SK-N-SH treated with all-trans-retinoic acid at 6 μM for 48 hours (cell line): Measurements from ENCODE around the gene CCT7.

Experiments used
- ARNTL ChIP-seq: fragments of 450-650 bp; formaldehyde crosslinking; IDR thresholded peaks from 2 replicates; pipeline ENCODE4 v1.5.0; 2020; ENCODE audit warnings: low read depth, mild to moderate bottlenecking, moderate library complexity, borderline replicate concordance
- CSDC2 ChIP-seq: fragments of 250-450 bp; sonication (Bioruptor Pico); IDR thresholded peaks from 2 replicates; pipeline ENCODE4 v1.5.0; 2020; ENCODE audit warnings: mild to moderate bottlenecking, moderate library complexity
- CSRNP3 ChIP-seq: fragments of 250-450 bp; sonication (Bioruptor Pico); IDR thresholded peaks from 2 replicates; pipeline ENCODE4 v1.5.1; 2021; ENCODE audit warnings: mild to moderate bottlenecking, moderate library complexity
- PATZ1 ChIP-seq: fragments of 250-450 bp; sonication (Bioruptor Pico); IDR thresholded peaks from 2 replicates; pipeline ENCODE4 v1.8.0; 2020; ENCODE audit warnings: mild to moderate bottlenecking, moderate library complexity, borderline replicate concordance
- POU6F1 ChIP-seq: fragments of 250-450 bp; sonication (Bioruptor Pico); IDR thresholded peaks from 2 replicates; pipeline ENCODE4 v1.8.0; 2021; ENCODE audit warnings: low read depth, mild to moderate bottlenecking, moderate library complexity, borderline replicate concordance
- RARB ChIP-seq: fragments of 250-450 bp; sonication (Bioruptor Pico); IDR thresholded peaks from 2 replicates; pipeline ENCODE4 v1.8.0; 2021; ENCODE audit warnings: mild to moderate bottlenecking, moderate library complexity
- SNAI2 ChIP-seq: fragments of 250-450 bp; sonication (Bioruptor Pico); IDR thresholded peaks from 2 replicates; pipeline ENCODE4 v1.5.0; 2020; ENCODE audit warnings: mild to moderate bottlenecking, moderate library complexity
- ZFP3 ChIP-seq: fragments of 250-450 bp; sonication (Bioruptor Pico); IDR thresholded peaks from 2 replicates; pipeline ENCODE4 v1.5.0; 2020; ENCODE audit warnings: mild to moderate bottlenecking, moderate library complexity
- ZFP30 ChIP-seq: fragments of 450-650 bp; formaldehyde crosslinking; IDR thresholded peaks from 2 replicates; pipeline ENCODE4 v1.5.0; 2022; ENCODE audit warnings: mild to moderate bottlenecking, moderate library complexity
- ZNF8 ChIP-seq: fragments of 450-650 bp; formaldehyde crosslinking; IDR thresholded peaks from 2 replicates; pipeline ENCODE4 v1.5.0; 2020; ENCODE audit warnings: mild to moderate bottlenecking, moderate library complexity

GRCh38 chr2:73300926-73301325 lies 66.8 kb downstream of the CCT7 start:
- TF ChIP-seq ZFP30 (no peak), ARNTL (CRISPR knock-in tag) (no peak), SNAI2 (CRISPR knock-in tag) (no peak), ZNF8 (CRISPR knock-in tag) (no peak), ZFP3 (CRISPR knock-in tag) (no peak), POU6F1 (CRISPR knock-in tag) (no peak), RARB (CRISPR knock-in tag) (no peak), CSRNP3 (no peak), CSDC2 (CRISPR knock-in tag) (no peak), PATZ1 (CRISPR knock-in tag) (no peak)
